ENCODE results near the gene HDGFL3.

- TF ChIP-seq CTCF (IDR thresholded peaks at IDR 0.05; ENCODE audit: extremely low read depth in 1 of 2, insufficient read depth in 1 of 2, low read depth in 1 of 2, low read length in 2 of 2) = no peak
- TF ChIP-seq POLR2A (IDR thresholded peaks at IDR 0.05; ENCODE audit: low read depth, low read length) = no peak
Observed at GRCh38 chr15:83078712-83079111, 128.9 kb downstream of the HDGFL3 start.

All from endothelial cell of umbilical vein (primary cell).